ENCODE data around the gene RALGAPA2. TPM values are rescaled to one million over a fixed set of nuclear protein-coding genes. Genes with fewer than 3 reads are reported as not detected.

Gene RALGAPA2
- total RNA-seq, 2 donors from 2014 or later: 40.2 to 45.4 TPM

- TF ChIP-seq CTCF (IDR thresholded peaks at IDR 0.05): no peak
- no peak for TF ChIP-seq POLR2A (IDR thresholded peaks at IDR 0.05)
- no peaks in the 10 kb centered on the region for H3K36me3 ChIP-seq (replicated peaks in 1 of 2; ENCODE audit: insufficient read depth in 1 of 2, low read depth in 2 of 2)
- no peak for ATAC-seq
Observed at GRCh38 chr20:20557406-20557805, 155.0 kb downstream of the RALGAPA2 start.

GRCh38 chr20:20555838-20556237 lies 156.6 kb downstream of the RALGAPA2 start:
- no peaks in the 10 kb centered on the region for H3K36me3 ChIP-seq (replicated peaks in 1 of 2; ENCODE audit: insufficient read depth in 1 of 2, low read depth in 2 of 2)
- no peak for DNase-seq
- ATAC-seq: no peak
- TF ChIP-seq CTCF (IDR thresholded peaks at IDR 0.05) (no peak), POLR2A (IDR thresholded peaks at IDR 0.05) (no peak)
- intact Hi-C loops (cut with DNase I): no loop called here
- no peaks in the 10 kb centered on the region for H3K9me3 ChIP-seq
- no peak overlapping the region for H3K27ac ChIP-seq
- WGBS, 2 donors: 88 to 93% methylated on average over 1 of the region's 1 CpG
- H3K4me1 ChIP-seq: no peaks in the 10 kb centered on the region
- no peak overlapping the region for H3K4me3 ChIP-seq
- no peaks in the 10 kb centered on the region for H3K27me3 ChIP-seq

More at GRCh38 chr20:20557406-20557805, 155.0 kb downstream of the RALGAPA2 start:
- 88 to 91% methylated on average over 3 of the region's 3 CpGs for WGBS, 2 donors
- H3K4me3 ChIP-seq: no peak overlapping the region
- no peak overlapping the region for H3K27ac ChIP-seq
- no peaks in the 10 kb centered on the region for H3K4me1 ChIP-seq
- DNase-seq: no peak
- H3K9me3 ChIP-seq: no peaks in the 10 kb centered on the region
- intact Hi-C loops (cut with DNase I): no loop called here
- H3K27me3 ChIP-seq: no peaks in the 10 kb centered on the region

GRCh38 chr20:20554951-20555350 lies 157.5 kb downstream of the RALGAPA2 start:
- Histone ChIP-seq H3K4me3 (no peak overlapping the region), H3K36me3 (replicated peaks in 1 of 2; ENCODE audit: insufficient read depth in 1 of 2, low read depth in 2 of 2) (no peaks in the 10 kb centered on the region), H3K9me3 (no peaks in the 10 kb centered on the region), H3K27me3 (no peaks in the 10 kb centered on the region), H3K4me1 (peaks cover 2% of the 10 kb centered on the region), H3K27ac (no peak overlapping the region)
- no peak for DNase-seq
- no peak for ATAC-seq
- WGBS, 2 donors: 65 to 93% methylated on average over 2 of the region's 2 CpGs
- TF ChIP-seq POLR2A (IDR thresholded peaks at IDR 0.05): no peak
- no peak for TF ChIP-seq CTCF (IDR thresholded peaks at IDR 0.05)
- intact Hi-C loops (cut with DNase I): no loop called here

GRCh38 chr20:20553541-20553940 lies 158.9 kb downstream of the RALGAPA2 start:
- no peaks in the 10 kb centered on the region for H3K27me3 ChIP-seq
- no peaks in the 10 kb centered on the region for H3K36me3 ChIP-seq (replicated peaks in 1 of 2; ENCODE audit: insufficient read depth in 1 of 2, low read depth in 2 of 2)
- intact Hi-C loops (cut with DNase I): no loop called here
- TF ChIP-seq POLR2A (IDR thresholded peaks at IDR 0.05) (no peak), CTCF (IDR thresholded peaks at IDR 0.05) (no peak)
- H3K4me1 ChIP-seq: peaks cover 16% of the 10 kb centered on the region
- ATAC-seq (no peak), DNase-seq (no peak)
- no peaks in the 10 kb centered on the region for H3K9me3 ChIP-seq
- no peak overlapping the region for H3K27ac ChIP-seq
- H3K4me3 ChIP-seq: no peak overlapping the region

GRCh38 chr20:20552076-20552475 lies 160.4 kb downstream of the RALGAPA2 start:
- DNase-seq: no peak

More at GRCh38 chr20:20552076-20552475, 160.4 kb downstream of the RALGAPA2 start:
- WGBS, 2 donors: 77 to 86% methylated on average over 4 of the region's 4 CpGs
- no peak for ATAC-seq
- no peaks in the 10 kb centered on the region for H3K9me3 ChIP-seq
- no peak overlapping the region for H3K27ac ChIP-seq
- no peak for TF ChIP-seq CTCF (IDR thresholded peaks at IDR 0.05)
- TF ChIP-seq POLR2A (IDR thresholded peaks at IDR 0.05): no peak
- H3K4me3 ChIP-seq: no peak overlapping the region
- H3K27me3 ChIP-seq: no peaks in the 10 kb centered on the region
- H3K4me1 ChIP-seq: peaks cover 21% of the 10 kb centered on the region
- no peaks in the 10 kb centered on the region for H3K36me3 ChIP-seq (replicated peaks in 1 of 2; ENCODE audit: insufficient read depth in 1 of 2, low read depth in 2 of 2)
- intact Hi-C loops (cut with DNase I): no loop called here

All from body of pancreas (tissue), 4 donors.